ENCODE results near the gene HOXD13.

Gene HOXD13

GRCh38 chr2:176092270-176093144, at the start of gene HOXD13:
Gene HOXD13, plus strand, starts transcription at chr2:176092721. Its CDS starts 170 bp downstream, at chr2:176092891.
- DNase-seq (ENCODE audit: low read depth) = no peak

GRCh38 chr2:176056406-176056805, 36.1 kb upstream of the HOXD13 start:
- DNase-seq (ENCODE audit: low read depth) = no peak

- no peak for DNase-seq (ENCODE audit: low read depth)
Observed at GRCh38 chr2:176063958-176064357, 28.6 kb upstream of the HOXD13 start.

- DNase-seq (ENCODE audit: low read depth) = no peak
Observed at GRCh38 chr2:176066645-176067588, 25.6 kb upstream of the HOXD13 start.

- DNase-seq (ENCODE audit: low read depth) = no peak
Observed at GRCh38 chr2:176067589-176068418, 24.7 kb upstream of the HOXD13 start.

GRCh38 chr2:176068419-176068832, 24.1 kb upstream of the HOXD13 start:
- DNase-seq (ENCODE audit: low read depth) = no peak

GRCh38 chr2:176071330-176072291, 20.9 kb upstream of the HOXD13 start:
- no peak for DNase-seq (ENCODE audit: low read depth)

GRCh38 chr2:176072292-176072669, 20.2 kb upstream of the HOXD13 start:
- no peak for DNase-seq (ENCODE audit: low read depth)

GRCh38 chr2:176072951-176073904, 19.3 kb upstream of the HOXD13 start:
- no peak for DNase-seq (ENCODE audit: low read depth)

GRCh38 chr2:176074919-176075425, 17.5 kb upstream of the HOXD13 start:
- DNase-seq (ENCODE audit: low read depth) = no peak

- DNase-seq (ENCODE audit: low read depth) = no peak
Observed at GRCh38 chr2:176075481-176075880, 17.0 kb upstream of the HOXD13 start.

- no peak for DNase-seq (ENCODE audit: low read depth)
Observed at GRCh38 chr2:176076063-176076462, 16.5 kb upstream of the HOXD13 start.

- DNase-seq (ENCODE audit: low read depth) = no peak
Observed at GRCh38 chr2:176076796-176077195, 15.7 kb upstream of the HOXD13 start.

GRCh38 chr2:176078541-176079284, 13.8 kb upstream of the HOXD13 start:
- DNase-seq (ENCODE audit: low read depth) = no peak

- DNase-seq (ENCODE audit: low read depth) = no peak
Observed at GRCh38 chr2:176079285-176079830, 13.2 kb upstream of the HOXD13 start.

GRCh38 chr2:176079831-176080539, 12.5 kb upstream of the HOXD13 start:
- no peak for DNase-seq (ENCODE audit: low read depth)

- no peak for DNase-seq (ENCODE audit: low read depth)
Observed at GRCh38 chr2:176080540-176081375, 11.8 kb upstream of the HOXD13 start.
